GM12892 (cell line): Measurements from ENCODE around the gene RIN1.

Experiments
- POLR2A ChIP-seq: IDR thresholded peaks from 2 replicates; pipeline ENCODE4 v1.6.1; 2011; ENCODE audit warnings: low read depth, low read length, control low read depth
- POLR2AphosphoS5 ChIP-seq: IDR thresholded peaks from 2 replicates; pipeline ENCODE4 v1.6.1; 2011; ENCODE audit warnings: low read depth, low read length, control low read depth
- TAF1 ChIP-seq: IDR thresholded peaks from 2 replicates; pipeline ENCODE4 v1.6.1; 2011; ENCODE audit warnings: low read depth, mild to moderate bottlenecking, control low read depth, low read length, borderline replicate concordance

DNA sequence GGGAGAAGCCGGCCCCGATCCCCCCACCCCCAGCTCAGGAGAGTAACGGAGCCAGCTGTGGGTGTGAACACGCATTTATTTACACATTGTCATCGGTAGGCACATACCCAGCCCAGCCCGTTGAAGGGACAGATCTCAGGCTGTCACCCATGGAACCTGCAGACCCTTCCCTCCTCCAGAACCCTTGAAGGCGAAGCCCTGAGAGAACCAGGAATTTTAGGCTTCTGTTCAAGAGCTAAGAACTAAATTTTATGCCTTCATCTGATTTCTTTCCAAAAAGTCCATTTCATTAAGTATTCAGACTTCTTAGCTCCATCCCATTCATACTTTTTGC is 9.0 kb upstream of the RIN1 start:
- no peak for TF ChIP-seq POLR2AphosphoS5
- no peak for TF ChIP-seq POLR2A
- no peak for TF ChIP-seq TAF1
